DND-41 (cell line): Measurements from ENCODE around the gene TJP3.
"Not testable (repeated sequence)": the region's sequence is repeated elsewhere in the genome, so short reads cannot be mapped to it uniquely, and the experiment has no call there.

ENCODE experiments used
- ATAC-seq: fragments of 200-7000 bp; cut with Tn5 transposase; 3 replicates; pipeline ENCODE4 v1.9.1; 2021; ENCODE audit warnings: low read depth; ENCODE audit not compliant: insufficient read depth
- DNase-seq: peaks from one replicate; pipeline ENCODE4 v3.0.0-alpha.2; 2020
- H2AFZ ChIP-seq: 2 replicates; pipeline ENCODE4 v1.6.0; 2012; ENCODE audit warnings: low read depth, low read length
- H3K27ac ChIP-seq: 2 replicates; pipeline ENCODE4 v1.5.1; 2012; ENCODE audit warnings: low read length, inconsistent platforms
- H3K27me3 ChIP-seq: fragments of 200-600 bp; sonication (generic); 2 replicates; pipeline ENCODE4 v1.6.0; 2012; ENCODE audit warnings: low read length, mild to moderate bottlenecking, inconsistent platforms; ENCODE audit not compliant: insufficient read depth, poor library complexity
- H3K36me3 ChIP-seq: 2 replicates; pipeline ENCODE4 v1.5.1; 2012; ENCODE audit warnings: low read length, inconsistent platforms; ENCODE audit not compliant: insufficient read depth
- H3K4me1 ChIP-seq: 2 replicates; pipeline ENCODE4 v1.5.1; 2012; ENCODE audit warnings: mild to moderate bottlenecking, low read length; ENCODE audit not compliant: insufficient read depth
- H3K4me2 ChIP-seq: 2 replicates; pipeline ENCODE4 v1.6.0; 2012; ENCODE audit warnings: mild to moderate bottlenecking, moderate library complexity, low read length, inconsistent platforms; ENCODE audit not compliant: insufficient read depth
- H3K4me3 ChIP-seq, 2 experiments: fragments of 200-600 bp in 1 of 2; shearing (Covaris generic) in 1 of 2; 2 replicates each; pipeline ENCODE4 v1.5.1; 2012 to 2016; ENCODE audit warnings: inconsistent platforms in 2 of 2, low read length in 2 of 2, mild to moderate bottlenecking in 2 of 2, low read depth in 1 of 2, moderate library complexity in 1 of 2
- H3K79me2 ChIP-seq: 2 replicates; pipeline ENCODE4 v1.6.0; 2012; ENCODE audit warnings: low read length, inconsistent platforms; ENCODE audit not compliant: insufficient read depth
- H3K9ac ChIP-seq: 2 replicates; pipeline ENCODE4 v1.6.0; 2012; ENCODE audit warnings: low read depth, mild to moderate bottlenecking, inconsistent platforms, low read length, moderate library complexity
- H3K9me3 ChIP-seq: 2 replicates; pipeline ENCODE4 v1.5.1; 2012; ENCODE audit warnings: low read length, moderate library complexity, mild to moderate bottlenecking, inconsistent platforms; ENCODE audit not compliant: insufficient read depth, severe bottlenecking
- H4K20me1 ChIP-seq: 2 replicates; pipeline ENCODE4 v1.6.0; 2012; ENCODE audit warnings: low read length; ENCODE audit not compliant: insufficient read depth
- CTCF ChIP-seq: IDR thresholded peaks from 2 replicates; pipeline ENCODE4 v1.5.1; 2012; ENCODE audit warnings: borderline replicate concordance, low read length, moderate library complexity, mild to moderate bottlenecking; ENCODE audit not compliant: poor library complexity, severe bottlenecking; ENCODE audit errors: extremely low read depth
- EZH2 ChIP-seq: IDR thresholded peaks from 3 replicates; pipeline ENCODE4 v1.6.1; 2012; ENCODE audit warnings: borderline replicate concordance, low read depth, mild to moderate bottlenecking, moderate library complexity, low read length, inconsistent platforms; ENCODE audit not compliant: severe bottlenecking

TJP3 gene

GRCh38 chr19:3664879-3665642 is 43.1 kb upstream of the TJP3 start:
- TF ChIP-seq CTCF (no peak), EZH2 (no peak)
- Histone ChIP-seq H3K4me3 (no peak overlapping the region), H2AFZ (no peak overlapping the region), H3K9ac (no peak overlapping the region), H3K9me3 (no peaks in the 10 kb centered on the region), H4K20me1 (peaks cover 36% of the 10 kb centered on the region), H3K36me3 (peaks cover 40% of the 10 kb centered on the region), H3K27me3 (no peaks in the 10 kb centered on the region), H3K4me1 (no peaks in the 10 kb centered on the region), H3K4me2 (no peak overlapping the region), H3K27ac (no peak overlapping the region), H3K79me2 (peaks cover 2% of the 10 kb centered on the region; the same call in 1 of the 2 replicates)
- no peak for DNase-seq
- no peak for ATAC-seq

GRCh38 chr19:3665681-3666544 is 42.3 kb upstream of the TJP3 start:
- ATAC-seq: peak; percentile 90
- Histone ChIP-seq H3K4me3 (no peak overlapping the region), H3K27ac (no peak overlapping the region), H3K4me2 (no peak overlapping the region), H3K79me2 (peaks cover 4% of the 10 kb centered on the region; the same call in 1 of the 2 replicates), H3K36me3 (peaks cover 36% of the 10 kb centered on the region), H4K20me1 (peaks cover 36% of the 10 kb centered on the region), H3K9me3 (no peaks in the 10 kb centered on the region), H3K9ac (no peak overlapping the region), H3K4me1 (no peaks in the 10 kb centered on the region), H2AFZ (no peak overlapping the region), H3K27me3 (no peaks in the 10 kb centered on the region)
- peak; percentile 95 for TF ChIP-seq CTCF
- TF ChIP-seq EZH2: no peak
- peak; percentile 69 for DNase-seq

GRCh38 chr19:3666545-3666856 is 41.7 kb upstream of the TJP3 start:
- not testable (repeated sequence) for ATAC-seq, H3K27ac ChIP-seq, H3K4me2 ChIP-seq, H3K4me3 ChIP-seq, H2AFZ ChIP-seq, H3K27me3 ChIP-seq, H3K4me1 ChIP-seq, H3K9me3 ChIP-seq, H3K9ac ChIP-seq, H3K79me2 ChIP-seq, DNase-seq
- H4K20me1 ChIP-seq: peaks cover 36% of the 10 kb centered on the region
- peaks cover 31% of the 10 kb centered on the region for H3K36me3 ChIP-seq

- Histone ChIP-seq H3K9me3 (no peaks in the 10 kb centered on the region), H4K20me1 (peaks cover 39% of the 10 kb centered on the region), H3K4me2 (no peak overlapping the region), H3K4me1 (no peaks in the 10 kb centered on the region), H2AFZ (no peak overlapping the region), H3K27me3 (no peaks in the 10 kb centered on the region), H3K36me3 (peaks cover 26% of the 10 kb centered on the region), H3K27ac (no peak overlapping the region), H3K9ac (no peak overlapping the region), H3K4me3 (no peak overlapping the region), H3K79me2 (peaks cover 9% of the 10 kb centered on the region)
- DNase-seq (no peak), ATAC-seq (no peak)
- TF ChIP-seq CTCF (no peak), EZH2 (no peak)
Measured at GRCh38 chr19:3667037-3667638, 41.0 kb upstream of the TJP3 start.
